Stomach (tissue), 9 donors: ENCODE results near the gene RPH3AL. TPM values are rescaled to one million over a fixed set of nuclear protein-coding genes. Genes with fewer than 3 reads are reported as not detected.

Experiments
- DNase-seq, 2 donors: peaks; one replicate each; pipeline versions ENCODE4 v3.0.0 to v3.0.0-alpha.2; 2013 to 2019
- H3K27ac ChIP-seq, 5 donors: fragments of 200-600 bp in 4 of 5; sonication (generic) in 4 of 5; one replicate each; pipeline ENCODE4 v1.5.1; 2013 to 2019; ENCODE audit warnings: mild to moderate bottlenecking in 1 of 5, moderate library complexity in 1 of 5
- H3K27me3 ChIP-seq, 3 donors: fragments of 200-600 bp; sonication (generic); one replicate each; pipeline ENCODE4 v1.5.1; 2017 to 2019; ENCODE audit warnings: mixed run types in 1 of 3
- H3K36me3 ChIP-seq, 4 donors: fragments of 200-600 bp; sonication (generic); 1 replicate in 3 of 4; 2 replicates in 1 of 4; pipeline ENCODE4 v1.5.1; 2016 to 2019
- H3K4me1 ChIP-seq, 4 donors: fragments of 200-600 bp; sonication (generic); one replicate each; pipeline ENCODE4 v1.5.1; 2016 to 2019
- H3K4me3 ChIP-seq, 4 donors: fragments of 200-600 bp; sonication (generic) in 3 of 4; one replicate each; pipeline ENCODE4 v1.5.1; 2016 to 2019; ENCODE audit warnings: mild to moderate bottlenecking in 1 of 4
- H3K9me3 ChIP-seq, 4 donors: fragments of 200-600 bp; sonication (generic); one replicate each; pipeline ENCODE4 v1.5.1; 2016 to 2019
- CTCF ChIP-seq, 7 experiments: fragments of 450-650 bp in 4 of 7; fragments of 200-600 bp in 3 of 7; sonication (generic) in 3 of 7; IDR thresholded peaks; one replicate each; pipeline ENCODE4 v1.5.1; 2016 to 2019; ENCODE audit warnings: antibody characterized with exemption in 7 of 7, control low read depth in 2 of 7, mild to moderate bottlenecking in 1 of 7
- EP300 ChIP-seq: sonication (generic); formaldehyde crosslinking; IDR thresholded peaks from one replicate; pipeline ENCODE4 v1.6.1; 2017; ENCODE audit warnings: antibody characterized with exemption
- POLR2A ChIP-seq, 4 donors: fragments of 450-650 bp; IDR thresholded peaks; one replicate each; pipeline ENCODE4 v1.6.1; 2016; ENCODE audit warnings: antibody characterized with exemption in 4 of 4, control low read depth in 2 of 4, mild to moderate bottlenecking in 1 of 4, moderate library complexity in 1 of 4
- POLR2AphosphoS5 ChIP-seq, 3 donors: sonication (generic); formaldehyde crosslinking; IDR thresholded peaks; one replicate each; pipeline ENCODE4 v1.6.1; 2016; ENCODE audit warnings: antibody characterized with exemption in 3 of 3
- WGBS, 5 donors: extraction: QIAGEN DNeasy Blood & Tissue Kit in 3 of 5; methylation state at CpG; one replicate each; pipeline versions ENCODE4 v1.1.5 to v1.1.7; 2013 to 2018; 5-methylcytosine and 5-hydroxymethylcytosine counted together
- intact Hi-C: fragments of 100-400 bp; cut with DNase I; formaldehyde crosslinking; loops from one replicate; pipeline ENCODE4 v1.15.1; 2023; ENCODE audit warnings: low total_unique reads
- polyA plus RNA-seq, 3 donors: library from polyadenylated mRNA; stranded (reverse); fragments of 200-250 nt; gene quantifications; one replicate each; pipeline ENCODE4 v1.2.3, GENCODE V29; 2013
- total RNA-seq, 5 donors: library from RNA; depleted of rRNA; stranded (reverse); fragments of >200 nt; gene quantifications; one replicate each; pipeline versions ENCODE4 v1.1.0 to v1.2.3, GENCODE V29; 2014 to 2016
- donor health status: healthy with polysubstance abuse.
- donor health status: Bipolar disorder and iron deficiency.
- donor health status: healthy.

Gene RPH3AL
- total and polyA plus RNA-seq, 8 donors, result 4.9 to 38.5 (median 17.4) TPM

GRCh38 chr17:263773-264172 is 88.8 kb downstream of the RPH3AL start:
- H3K9me3 ChIP-seq, result no peaks in the 10 kb centered on the region
- H3K4me1 ChIP-seq, result peaks cover 0 to 8% (median 2%) of the 10 kb centered on the region in 4 donors
- no peak overlapping the region for H3K4me3 ChIP-seq
- intact Hi-C loops, result no loop called here
- WGBS, 5 donors, result 92 to 98% (median 95%) methylated on average over 24 of the region's 24 CpGs
- peaks cover 4 to 35% (median 9%) of the 10 kb centered on the region in 4 donors for H3K36me3 ChIP-seq
- DNase-seq, result no peak
- H3K27me3 ChIP-seq, result peaks cover 0 to 4% (median 0%) of the 10 kb centered on the region in 3 donors
- TF ChIP-seq POLR2AphosphoS5 (IDR thresholded peaks at IDR 0.05) (no peak), EP300 (no peak), POLR2A (IDR thresholded peaks at IDR 0.05) (no peak), CTCF (IDR thresholded peaks at IDR 0.05) (no peak)
- no peak overlapping the region for H3K27ac ChIP-seq

- peak in 1 of 2 donors; percentile 11 for DNase-seq
- Histone ChIP-seq H3K4me1 (peaks cover 0 to 8% (median 2%) of the 10 kb centered on the region in 4 donors), H3K9me3 (no peaks in the 10 kb centered on the region), H3K4me3 (no peak overlapping the region), H3K27ac (no peak overlapping the region), H3K36me3 (peaks cover 4 to 35% (median 9%) of the 10 kb centered on the region in 4 donors), H3K27me3 (peaks cover 0 to 4% (median 0%) of the 10 kb centered on the region in 3 donors)
- WGBS, 5 donors, result 96 to 100% (median 97%) methylated on average over 18 of the region's 18 CpGs
- TF ChIP-seq POLR2AphosphoS5 (IDR thresholded peaks at IDR 0.05) (no peak), CTCF (IDR thresholded peaks at IDR 0.05) (no peak), EP300 (no peak), POLR2A (IDR thresholded peaks at IDR 0.05) (no peak)
- intact Hi-C loops, result no loop called here
These were observed 89.3 kb downstream of the RPH3AL start for GRCh38 chr17:263271-263670.

- 72 to 90% (median 81%) methylated on average over 8 of the region's 8 CpGs for WGBS, 5 donors
- Histone ChIP-seq H3K4me1 (peaks cover 0 to 5% (median under 1%) of the 10 kb centered on the region in 4 donors), H3K36me3 (peaks cover 4 to 35% (median 9%) of the 10 kb centered on the region in 4 donors), H3K9me3 (no peaks in the 10 kb centered on the region), H3K4me3 (no peak overlapping the region), H3K27me3 (peaks cover 0 to 4% (median 0%) of the 10 kb centered on the region in 3 donors), H3K27ac (no peak overlapping the region)
- intact Hi-C loops, result no loop called here
- no peak for DNase-seq
- no peak for TF ChIP-seq EP300
- TF ChIP-seq POLR2AphosphoS5 (IDR thresholded peaks at IDR 0.05), result no peak
- TF ChIP-seq CTCF (IDR thresholded peaks at IDR 0.05), result no peak
- TF ChIP-seq POLR2A (IDR thresholded peaks at IDR 0.05), result no peak
These were observed 91.0 kb downstream of the RPH3AL start for GRCh38 chr17:261635-262034.

- intact Hi-C loops, result no loop called here
- Histone ChIP-seq H3K9me3 (no peaks in the 10 kb centered on the region), H3K27me3 (peaks cover 0 to 4% (median 0%) of the 10 kb centered on the region in 3 donors), H3K36me3 (peaks cover 4 to 35% (median 9%) of the 10 kb centered on the region in 4 donors), H3K4me1 (no peaks in the 10 kb centered on the region), H3K4me3 (no peak overlapping the region), H3K27ac (no peak overlapping the region)
- 79 to 100% (median 84%) methylated on average over 4 of the region's 4 CpGs for WGBS, 5 donors
- DNase-seq, result no peak
- no peak for TF ChIP-seq POLR2AphosphoS5 (IDR thresholded peaks at IDR 0.05)
These were observed 91.7 kb downstream of the RPH3AL start for GRCh38 chr17:260944-261343.

GRCh38 chr17:260031-260791 is 92.4 kb downstream of the RPH3AL start:
- Histone ChIP-seq H3K27ac (no peak overlapping the region), H3K27me3 (peaks cover 0 to 4% (median 0%) of the 10 kb centered on the region in 3 donors), H3K4me3 (no peak overlapping the region), H3K4me1 (no peaks in the 10 kb centered on the region), H3K9me3 (no peaks in the 10 kb centered on the region), H3K36me3 (peaks cover 4 to 35% (median 9%) of the 10 kb centered on the region in 4 donors)
- 70 to 84% (median 75%) methylated on average over 10 to 15 of the region's 15 CpGs for WGBS, 5 donors
- intact Hi-C loops, result no loop called here
- TF ChIP-seq POLR2AphosphoS5 (IDR thresholded peaks at IDR 0.05) (no peak), CTCF (IDR thresholded peaks at IDR 0.05) (no peak), EP300 (no peak), POLR2A (IDR thresholded peaks at IDR 0.05) (no peak)
- DNase-seq, result peak in 1 of 2 donors; percentile 19
